Body of pancreas (tissue), 4 donors: ENCODE data around the gene RAB40C. TPM values are rescaled to one million over a fixed set of nuclear protein-coding genes. Genes with fewer than 3 reads are reported as not detected.

Source experiments
- ATAC-seq: fragments of 150-250 bp; one replicate; pipeline ENCODE4 v1.9.1; 2016
- DNase-seq, 4 donors: peaks; one replicate each; pipeline ENCODE4 v3.0.0-alpha.2; 2019
- H3K27ac ChIP-seq, 4 donors: fragments of 200-600 bp; sonication (generic); 1 replicate in 3 of 4; 2 replicates in 1 of 4; pipeline versions ENCODE4 v1.5.1 to v1.6.1; 2016 to 2019; ENCODE audit warnings: mild to moderate bottlenecking in 1 of 4, mixed read lengths in 1 of 4, moderate library complexity in 1 of 4
- H3K27me3 ChIP-seq, 2 donors: fragments of 200-600 bp; sonication (generic); one replicate each; pipeline ENCODE4 v1.6.0; 2016; ENCODE audit warnings: mild to moderate bottlenecking in 1 of 2
- H3K36me3 ChIP-seq, 2 donors: fragments of 200-600 bp; sonication (generic); replicated peaks in 1 of 2; 2 replicates each; pipeline ENCODE4 v1.5.1; 2016; ENCODE audit warnings: low read depth in 2 of 2; ENCODE audit not compliant: insufficient read depth in 1 of 2
- H3K4me1 ChIP-seq: fragments of 200-600 bp; sonication (generic); one replicate; pipeline ENCODE4 v1.6.0; 2016
- H3K4me3 ChIP-seq, 2 donors: fragments of 200-600 bp; sonication (generic); 1 replicate in 1 of 2; 2 replicates in 1 of 2; pipeline ENCODE4 v1.5.1; 2016 to 2019
- H3K9me3 ChIP-seq, 3 donors: fragments of 200-600 bp; sonication (generic); 1 replicate in 2 of 3; 2 replicates in 1 of 3; pipeline ENCODE4 v1.5.1; 2016
- CTCF ChIP-seq, 7 experiments: fragments of 450-650 bp in 4 of 7; fragments of 200-600 bp in 3 of 7; sonication (generic) in 3 of 7; IDR thresholded peaks; one replicate each; pipeline ENCODE4 v1.5.1; 2016 to 2019; ENCODE audit warnings: antibody characterized with exemption in 7 of 7
- POLR2A ChIP-seq, 3 donors: fragments of 450-650 bp; IDR thresholded peaks; one replicate each; pipeline ENCODE4 v1.6.1; 2016; ENCODE audit warnings: antibody characterized with exemption in 3 of 3, mild to moderate bottlenecking in 2 of 3
- WGBS, 2 donors: methylation state at CpG; one replicate each; pipeline ENCODE4 v1.1.5; 2017; 5-methylcytosine and 5-hydroxymethylcytosine counted together
- intact Hi-C: fragments of 100-400 bp; cut with DNase I; formaldehyde crosslinking; loops from one replicate; pipeline ENCODE4 v1.15.1; 2023
- total RNA-seq, 2 donors: library from RNA; depleted of rRNA; stranded (reverse); fragments of >200 nt; gene quantifications; one replicate each; pipeline ENCODE4 v1.1.0, GENCODE V29; 2016

The RAB40C gene
- total RNA-seq, 2 donors from 2014 or later = 37.2 to 41.0 TPM

- 92% methylated on average over 19 of the region's 19 CpGs; no CpG with 5 or more reads in 1 of the 2 donors for WGBS, 2 donors
- DNase-seq = no peak
- Histone ChIP-seq H3K9me3 (no peaks in the 10 kb centered on the region), H3K36me3 (no peaks in the 10 kb centered on the region), H3K4me1 (peaks cover 19% of the 10 kb centered on the region), H3K27me3 (no peaks in the 10 kb centered on the region), H3K27ac (peak overlapping the region in 1 of 4 donors; percentile 78), H3K4me3 (no peak overlapping the region)
- no peak for ATAC-seq
- intact Hi-C loops = no loop called here
- no peak for TF ChIP-seq CTCF (IDR thresholded peaks at IDR 0.05)
- TF ChIP-seq POLR2A (IDR thresholded peaks at IDR 0.05) = no peak
Observed at GRCh38 chr16:662095-662494, 72.2 kb downstream of the RAB40C start.

- H3K27me3 ChIP-seq = no peaks in the 10 kb centered on the region
- H3K4me1 ChIP-seq = peaks cover 24% of the 10 kb centered on the region
- no peak overlapping the region for H3K4me3 ChIP-seq
- no peaks in the 10 kb centered on the region for H3K36me3 ChIP-seq
- H3K9me3 ChIP-seq = no peaks in the 10 kb centered on the region
- 88 to 90% methylated on average over 6 to 21 of the region's 21 CpGs for WGBS, 2 donors
- peak overlapping the region in 1 of 4 donors; percentile 10 for H3K27ac ChIP-seq
- TF ChIP-seq CTCF (IDR thresholded peaks at IDR 0.05) (no peak), POLR2A (IDR thresholded peaks at IDR 0.05) (no peak)
- DNase-seq = no peak
- intact Hi-C loops = no loop called here
- no peak for ATAC-seq
Observed at GRCh38 chr16:662597-662996, 72.7 kb downstream of the RAB40C start.

- Histone ChIP-seq H3K9me3 (no peaks in the 10 kb centered on the region), H3K4me3 (no peak overlapping the region), H3K27me3 (no peaks in the 10 kb centered on the region), H3K4me1 (peaks cover 28% of the 10 kb centered on the region), H3K27ac (no peak overlapping the region), H3K36me3 (peaks cover 0 to 10% of the 10 kb centered on the region in 2 donors)
- WGBS, 2 donors = 85 to 94% methylated on average over 5 to 10 of the region's 13 CpGs
- DNase-seq (no peak), ATAC-seq (no peak)
- TF ChIP-seq POLR2A (IDR thresholded peaks at IDR 0.05) = no peak
- TF ChIP-seq CTCF (IDR thresholded peaks at IDR 0.05) = no peak
- intact Hi-C loops = no loop called here
Observed at GRCh38 chr16:666572-666971, 76.7 kb downstream of the RAB40C start.

- Histone ChIP-seq H3K4me1 (peaks cover 23% of the 10 kb centered on the region), H3K4me3 (no peak overlapping the region), H3K27me3 (no peaks in the 10 kb centered on the region), H3K36me3 (peaks cover 0 to 14% of the 10 kb centered on the region in 2 donors), H3K9me3 (no peaks in the 10 kb centered on the region), H3K27ac (peak overlapping the region in 3 of 4 donors; percentile 57 to 80 (median 75))
- TF ChIP-seq POLR2A (IDR thresholded peaks at IDR 0.05) = no peak
- no peak for TF ChIP-seq CTCF (IDR thresholded peaks at IDR 0.05)
- intact Hi-C loops = no loop called here
- 73 to 77% methylated on average over 16 to 22 of the region's 22 CpGs for WGBS, 2 donors
- peak in 1 of 4 donors; percentile 36 for DNase-seq
- ATAC-seq = peak; percentile 2
Observed at GRCh38 chr16:667113-667779, 77.4 kb downstream of the RAB40C start.
